ENCODE data around the gene MAVS.

DNA sequence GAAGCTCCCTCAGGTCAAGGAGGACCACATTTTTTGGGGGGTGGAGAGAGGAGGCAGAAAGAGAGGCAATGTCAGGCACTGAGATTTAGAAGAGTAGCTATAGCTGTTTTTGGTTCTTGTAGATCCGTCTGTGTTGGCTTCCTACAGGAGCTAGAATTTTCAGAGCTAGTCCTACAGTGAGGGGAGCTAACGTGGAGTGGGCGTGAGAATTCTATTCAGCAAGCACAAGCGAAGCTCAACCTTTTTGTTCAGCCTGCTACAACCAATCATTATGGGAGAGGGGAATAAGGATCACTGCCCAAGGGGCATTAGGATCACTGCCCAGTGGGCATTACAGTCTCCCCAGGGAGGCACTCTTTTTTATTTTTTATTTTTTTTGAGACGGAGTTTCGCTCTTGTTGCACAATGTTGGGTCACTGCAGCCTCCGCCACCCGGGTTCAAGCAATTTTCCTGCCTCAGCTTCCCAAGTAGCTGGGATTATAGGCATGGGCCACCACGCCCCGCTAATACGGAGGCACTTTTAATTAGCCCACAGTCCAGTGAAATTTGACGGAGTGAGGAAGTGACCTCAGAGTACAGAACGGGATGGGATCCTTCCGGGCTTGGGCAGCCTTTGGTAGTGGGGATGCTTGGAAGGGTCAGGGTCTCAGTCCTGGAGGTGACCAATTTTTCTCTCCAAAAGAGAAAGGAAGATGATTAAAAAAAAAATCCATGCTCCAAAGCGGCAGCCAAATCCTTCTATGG lies 41.4 kb downstream of the MAVS start:
- TF ChIP-seq, protein P1, sequence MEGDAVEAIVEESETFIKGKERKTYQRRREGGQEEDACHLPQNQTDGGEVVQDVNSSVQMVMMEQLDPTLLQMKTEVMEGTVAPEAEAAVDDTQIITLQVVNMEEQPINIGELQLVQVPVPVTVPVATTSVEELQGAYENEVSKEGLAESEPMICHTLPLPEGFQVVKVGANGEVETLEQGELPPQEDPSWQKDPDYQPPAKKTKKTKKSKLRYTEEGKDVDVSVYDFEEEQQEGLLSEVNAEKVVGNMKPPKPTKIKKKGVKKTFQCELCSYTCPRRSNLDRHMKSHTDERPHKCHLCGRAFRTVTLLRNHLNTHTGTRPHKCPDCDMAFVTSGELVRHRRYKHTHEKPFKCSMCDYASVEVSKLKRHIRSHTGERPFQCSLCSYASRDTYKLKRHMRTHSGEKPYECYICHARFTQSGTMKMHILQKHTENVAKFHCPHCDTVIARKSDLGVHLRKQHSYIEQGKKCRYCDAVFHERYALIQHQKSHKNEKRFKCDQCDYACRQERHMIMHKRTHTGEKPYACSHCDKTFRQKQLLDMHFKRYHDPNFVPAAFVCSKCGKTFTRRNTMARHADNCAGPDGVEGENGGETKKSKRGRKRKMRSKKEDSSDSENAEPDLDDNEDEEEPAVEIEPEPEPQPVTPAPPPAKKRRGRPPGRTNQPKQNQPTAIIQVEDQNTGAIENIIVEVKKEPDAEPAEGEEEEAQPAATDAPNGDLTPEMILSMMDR (conservative IDR thresholded peaks at IDR 0.05; ENCODE audit: low read depth, low read length) = no peak
- no peak for TF ChIP-seq EZH2 (IDR thresholded peaks at IDR 0.05; ENCODE audit: low read length, unreplicated experiment)
